Stimulated activated CD4-positive, alpha-beta T cell treated with anti-CD3 and anti-CD28 coated beads, Interleukin-1b, Interleukin-23, amount 100 ng/mL, for 48 hours (primary cell): ENCODE data around the gene CDH23.

ENCODE experiments used
- DNase-seq: peaks from one replicate; pipeline ENCODE4 v3.0.0-alpha.2; 2020

The CDH23 gene

GRCh38 chr10:71572962-71573361 is 176.2 kb downstream of the CDH23 start:
- no peak for DNase-seq

- no peak for DNase-seq
These were observed 177.1 kb downstream of the CDH23 start for GRCh38 chr10:71573562-71574518.

GRCh38 chr10:71575451-71575850 is 178.7 kb downstream of the CDH23 start:
- no peak for DNase-seq

- DNase-seq = no peak
These were observed 179.4 kb downstream of the CDH23 start for GRCh38 chr10:71575934-71576801.

GRCh38 chr10:71576842-71577241 is 180.1 kb downstream of the CDH23 start:
- no peak for DNase-seq

GRCh38 chr10:71577345-71577744 is 180.6 kb downstream of the CDH23 start:
- no peak for DNase-seq

- DNase-seq = no peak
These were observed 181.3 kb downstream of the CDH23 start for GRCh38 chr10:71578069-71578468.

GRCh38 chr10:71579668-71580067 is 182.9 kb downstream of the CDH23 start:
- DNase-seq = no peak

GRCh38 chr10:71580415-71580814 is 183.7 kb downstream of the CDH23 start:
- no peak for DNase-seq

- no peak for DNase-seq
These were observed 184.2 kb downstream of the CDH23 start for GRCh38 chr10:71580926-71581325.

GRCh38 chr10:71581376-71581775 is 184.7 kb downstream of the CDH23 start:
- no peak for DNase-seq

GRCh38 chr10:71582019-71582418 is 185.3 kb downstream of the CDH23 start:
- no peak for DNase-seq

- DNase-seq = no peak
These were observed 186.1 kb downstream of the CDH23 start for GRCh38 chr10:71582506-71583475.

GRCh38 chr10:71584461-71584860 is 187.7 kb downstream of the CDH23 start:
- DNase-seq = no peak

GRCh38 chr10:71584902-71585563 is 188.3 kb downstream of the CDH23 start:
- no peak for DNase-seq

GRCh38 chr10:71585564-71586290 is 189.0 kb downstream of the CDH23 start:
- no peak for DNase-seq

GRCh38 chr10:71587941-71588573 is 191.3 kb downstream of the CDH23 start:
- DNase-seq = no peak

- DNase-seq = no peak
These were observed 192.0 kb downstream of the CDH23 start for GRCh38 chr10:71588685-71589084.

- DNase-seq = no peak
These were observed 193.2 kb downstream of the CDH23 start for GRCh38 chr10:71589617-71590551.
